Peyer's patch (tissue), 4 donors: ENCODE results near the gene LMTK3. TPM values are rescaled to one million over a fixed set of nuclear protein-coding genes. Genes with fewer than 3 reads are reported as not detected.
A peak's percentile ranks its signal among the peaks of the same experiment; 100 is the strongest.
"Not testable (repeated sequence)": the region's sequence is repeated elsewhere in the genome, so short reads cannot be mapped to it uniquely, and the experiment has no call there.

Experiments used
- DNase-seq, 3 donors: peaks; one replicate each; pipeline ENCODE4 v3.0.0-alpha.2; 2017 to 2019
- H3K27ac ChIP-seq, 4 donors: fragments of 200-600 bp; sonication (generic); one replicate each; pipeline ENCODE4 v1.5.1; 2016 to 2019
- H3K27me3 ChIP-seq, 2 donors: fragments of 200-600 bp; sonication (generic); one replicate each; pipeline ENCODE4 v1.5.1; 2019
- H3K36me3 ChIP-seq, 3 donors: fragments of 200-600 bp; sonication (generic); one replicate each; pipeline ENCODE4 v1.5.1; 2016 to 2019
- H3K4me1 ChIP-seq, 4 donors: fragments of 200-600 bp; sonication (generic); one replicate each; pipeline ENCODE4 v1.5.1; 2016 to 2019
- H3K4me3 ChIP-seq, 4 donors: fragments of 200-600 bp; sonication (generic); 1 replicate in 3 of 4; 2 replicates in 1 of 4; pipeline ENCODE4 v1.5.1; 2016 to 2019; ENCODE audit warnings: mild to moderate bottlenecking in 1 of 4
- H3K9me3 ChIP-seq, 4 donors: fragments of 200-600 bp; sonication (generic); one replicate each; pipeline ENCODE4 v1.5.1; 2016 to 2019; ENCODE audit warnings: mild to moderate bottlenecking in 1 of 4
- CTCF ChIP-seq, 6 experiments: fragments of 450-650 bp in 4 of 6; fragments of 200-600 bp in 2 of 6; sonication (generic) in 1 of 6; IDR thresholded peaks; one replicate each; pipeline ENCODE4 v1.5.1; 2017 to 2019; ENCODE audit warnings: antibody characterized with exemption in 6 of 6, mild to moderate bottlenecking in 3 of 6, moderate library complexity in 1 of 6
- POLR2A ChIP-seq, 2 donors: fragments of 450-650 bp; IDR thresholded peaks; one replicate each; pipeline ENCODE4 v1.5.1; 2017; ENCODE audit warnings: antibody characterized with exemption in 2 of 2, mild to moderate bottlenecking in 2 of 2, moderate library complexity in 2 of 2
- total RNA-seq, 4 donors: library from RNA; depleted of rRNA; stranded (reverse); fragments of >200 nt; gene quantifications; one replicate each; pipeline ENCODE4 v1.1.0, GENCODE V29; 2016

The LMTK3 gene
- total RNA-seq, 4 donors from 2014 or later = 8.2 to 17.6 (median 12.8) TPM

- H3K4me1 ChIP-seq = peaks cover 0 to 18% (median 0%) of the 10 kb centered on the region in 4 donors
- no peaks in the 10 kb centered on the region for H3K9me3 ChIP-seq
- no peaks in the 10 kb centered on the region for H3K27me3 ChIP-seq
- no peak overlapping the region for H3K4me3 ChIP-seq
- no peaks in the 10 kb centered on the region for H3K36me3 ChIP-seq
- H3K27ac ChIP-seq = no peak overlapping the region
- peak in 2 of 3 donors; percentile 51 to 64 for DNase-seq
- TF ChIP-seq POLR2A (IDR thresholded peaks at IDR 0.05) = no peak
- no peak for TF ChIP-seq CTCF (IDR thresholded peaks at IDR 0.05)
Measured at GRCh38 chr19:48543121-48543710, 31.6 kb upstream of the LMTK3 start.

GRCh38 chr19:48541813-48542212, 30.2 kb upstream of the LMTK3 start:
- no peak for DNase-seq

GRCh38 chr19:48540110-48540509, 28.5 kb upstream of the LMTK3 start:
- Histone ChIP-seq H3K4me3 (no peak overlapping the region), H3K36me3 (no peaks in the 10 kb centered on the region), H3K9me3 (no peaks in the 10 kb centered on the region), H3K27ac (no peak overlapping the region), H3K27me3 (no peaks in the 10 kb centered on the region), H3K4me1 (peaks cover 0 to 18% (median 0%) of the 10 kb centered on the region in 4 donors)
- TF ChIP-seq CTCF (IDR thresholded peaks at IDR 0.05) = no peak
- no peak for TF ChIP-seq POLR2A (IDR thresholded peaks at IDR 0.05)
- no peak for DNase-seq

More at GRCh38 chr19:48541813-48542212, 30.2 kb upstream of the LMTK3 start:
- no peaks in the 10 kb centered on the region for H3K27me3 ChIP-seq
- H3K27ac ChIP-seq = no peak overlapping the region
- no peaks in the 10 kb centered on the region for H3K9me3 ChIP-seq
- TF ChIP-seq CTCF (IDR thresholded peaks at IDR 0.05) (no peak), POLR2A (IDR thresholded peaks at IDR 0.05) (no peak)
- H3K4me3 ChIP-seq = no peak overlapping the region
- H3K36me3 ChIP-seq = no peaks in the 10 kb centered on the region
- H3K4me1 ChIP-seq = peaks cover 0 to 18% (median 0%) of the 10 kb centered on the region in 4 donors

- Histone ChIP-seq H3K27ac (no peak overlapping the region), H3K4me3 (no peak overlapping the region), H3K36me3 (no peaks in the 10 kb centered on the region), H3K9me3 (no peaks in the 10 kb centered on the region), H3K4me1 (peaks cover 0 to 18% (median 0%) of the 10 kb centered on the region in 4 donors), H3K27me3 (no peaks in the 10 kb centered on the region)
- no peak for TF ChIP-seq POLR2A (IDR thresholded peaks at IDR 0.05)
- no peak for TF ChIP-seq CTCF (IDR thresholded peaks at IDR 0.05)
- peak in 2 of 3 donors; percentile 75 to 86 for DNase-seq
Measured at GRCh38 chr19:48539503-48540096, 28.0 kb upstream of the LMTK3 start.

GRCh38 chr19:48538057-48538456, 26.4 kb upstream of the LMTK3 start:
- not testable (repeated sequence) for DNase-seq, H3K4me3 ChIP-seq, H3K27ac ChIP-seq, H3K36me3 ChIP-seq, H3K9me3 ChIP-seq, H3K27me3 ChIP-seq
- H3K4me1 ChIP-seq = peaks cover 0 to 10% (median 0%) of the 10 kb centered on the region in 4 donors

GRCh38 chr19:48537541-48537940, 25.9 kb upstream of the LMTK3 start:
- Histone ChIP-seq H3K4me3 (no peak overlapping the region), H3K27ac (no peak overlapping the region), H3K9me3 (no peaks in the 10 kb centered on the region), H3K36me3 (no peaks in the 10 kb centered on the region), H3K4me1 (peaks cover 0 to 7% (median 0%) of the 10 kb centered on the region in 4 donors), H3K27me3 (no peaks in the 10 kb centered on the region)
- TF ChIP-seq CTCF (IDR thresholded peaks at IDR 0.05) (no peak), POLR2A (IDR thresholded peaks at IDR 0.05) (no peak)
- no peak for DNase-seq
